ENCODE results near the gene PDE1A.
"Not testable (repeated sequence)": the region's sequence is repeated elsewhere in the genome, so short reads cannot be mapped to it uniquely, and the experiment has no call there.

The PDE1A gene

DNA sequence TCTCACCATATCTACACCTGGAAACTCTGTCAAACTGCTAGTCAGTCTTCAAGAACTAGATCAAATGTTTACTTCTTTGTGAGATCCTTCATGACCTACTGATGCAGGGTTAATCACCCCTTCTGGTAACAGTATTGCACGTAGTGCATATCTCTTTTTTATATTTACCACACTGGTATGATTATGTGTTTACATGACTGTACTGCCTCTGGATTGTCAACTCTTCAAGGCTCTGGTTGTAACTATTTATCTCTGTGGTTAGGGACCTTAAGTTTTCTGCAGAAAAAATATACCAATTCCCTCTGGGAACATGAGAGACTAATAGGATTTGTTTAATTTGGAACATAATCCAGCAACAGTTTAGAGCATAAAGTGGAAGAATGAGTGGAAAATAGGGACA is 135.5 kb downstream of the PDE1A start:
- no peaks in the 10 kb centered on the region for H3K36me3 ChIP-seq (ENCODE audit: low read depth)
- H3K9me3 ChIP-seq (ENCODE audit: severe bottlenecking), result no peaks in the 10 kb centered on the region
- no peaks in the 10 kb centered on the region for H3K4me1 ChIP-seq (ENCODE audit: insufficient read depth, poor library complexity, severe bottlenecking)
- H3K27ac ChIP-seq (ENCODE audit: poor library complexity, severe bottlenecking), result no peak overlapping the region
- ATAC-seq (ENCODE audit: low read depth) (no peak), DNase-seq (ENCODE audit: low spot score) (no peak)
- TF ChIP-seq, protein P1, sequence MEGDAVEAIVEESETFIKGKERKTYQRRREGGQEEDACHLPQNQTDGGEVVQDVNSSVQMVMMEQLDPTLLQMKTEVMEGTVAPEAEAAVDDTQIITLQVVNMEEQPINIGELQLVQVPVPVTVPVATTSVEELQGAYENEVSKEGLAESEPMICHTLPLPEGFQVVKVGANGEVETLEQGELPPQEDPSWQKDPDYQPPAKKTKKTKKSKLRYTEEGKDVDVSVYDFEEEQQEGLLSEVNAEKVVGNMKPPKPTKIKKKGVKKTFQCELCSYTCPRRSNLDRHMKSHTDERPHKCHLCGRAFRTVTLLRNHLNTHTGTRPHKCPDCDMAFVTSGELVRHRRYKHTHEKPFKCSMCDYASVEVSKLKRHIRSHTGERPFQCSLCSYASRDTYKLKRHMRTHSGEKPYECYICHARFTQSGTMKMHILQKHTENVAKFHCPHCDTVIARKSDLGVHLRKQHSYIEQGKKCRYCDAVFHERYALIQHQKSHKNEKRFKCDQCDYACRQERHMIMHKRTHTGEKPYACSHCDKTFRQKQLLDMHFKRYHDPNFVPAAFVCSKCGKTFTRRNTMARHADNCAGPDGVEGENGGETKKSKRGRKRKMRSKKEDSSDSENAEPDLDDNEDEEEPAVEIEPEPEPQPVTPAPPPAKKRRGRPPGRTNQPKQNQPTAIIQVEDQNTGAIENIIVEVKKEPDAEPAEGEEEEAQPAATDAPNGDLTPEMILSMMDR (IDR thresholded peaks at IDR 0.05; ENCODE audit: poor library complexity, severe bottlenecking), result no peak
- no peak overlapping the region for H3K4me3 ChIP-seq (ENCODE audit: severe bottlenecking)
- no peaks in the 10 kb centered on the region for H3K27me3 ChIP-seq (ENCODE audit: insufficient read depth, poor library complexity, severe bottlenecking)

DNA sequence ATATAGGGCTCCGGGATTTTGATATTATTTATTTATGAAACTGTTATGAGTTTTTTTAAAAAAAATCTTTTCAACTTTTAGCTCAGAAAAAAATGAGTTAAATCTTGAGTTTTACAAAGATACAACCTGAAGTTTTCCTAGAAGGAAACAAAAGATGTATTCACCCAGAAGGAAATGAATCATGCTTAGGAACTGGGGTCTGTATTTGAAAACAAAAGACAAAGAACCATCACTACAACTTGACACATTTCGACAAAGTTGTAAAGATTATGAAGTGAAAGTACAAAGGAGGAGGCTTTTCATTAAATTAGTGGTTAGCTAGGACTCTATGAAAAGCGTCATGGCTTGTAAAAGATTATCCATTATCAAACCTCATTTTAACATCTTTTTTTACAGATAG is 143.3 kb downstream of the PDE1A start:
- DNase-seq (ENCODE audit: low spot score) (no peak), ATAC-seq (ENCODE audit: low read depth) (no peak)
- TF ChIP-seq, protein P1 (IDR thresholded peaks at IDR 0.05; ENCODE audit: poor library complexity, severe bottlenecking), result no peak
- no peaks in the 10 kb centered on the region for H3K9me3 ChIP-seq (ENCODE audit: severe bottlenecking)
- no peaks in the 10 kb centered on the region for H3K4me1 ChIP-seq (ENCODE audit: insufficient read depth, poor library complexity, severe bottlenecking)
- H3K36me3 ChIP-seq (ENCODE audit: low read depth), result no peaks in the 10 kb centered on the region
- no peaks in the 10 kb centered on the region for H3K27me3 ChIP-seq (ENCODE audit: insufficient read depth, poor library complexity, severe bottlenecking)
- no peak overlapping the region for H3K27ac ChIP-seq (ENCODE audit: poor library complexity, severe bottlenecking)
- no peak overlapping the region for H3K4me3 ChIP-seq (ENCODE audit: severe bottlenecking)

DNA sequence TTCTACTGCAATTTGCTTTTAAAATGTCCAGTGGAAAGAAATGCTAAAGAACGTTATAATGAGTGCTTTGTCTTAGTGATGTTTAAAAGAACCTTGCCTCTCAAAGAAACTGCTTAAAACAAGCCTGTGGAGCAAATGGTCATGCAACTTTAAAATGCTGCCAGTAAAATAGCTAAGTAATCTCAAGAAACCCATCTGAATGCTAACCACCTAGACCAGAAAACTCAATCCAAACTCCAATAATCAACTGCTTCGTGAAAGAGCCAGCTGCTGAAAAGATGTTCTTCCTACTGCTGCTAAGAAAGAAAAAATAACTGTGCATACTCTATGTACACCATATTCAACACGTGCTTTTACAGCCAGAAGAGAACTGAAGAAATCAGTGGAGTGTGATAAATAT is 145.6 kb downstream of the PDE1A start:
- Histone ChIP-seq H3K36me3 (ENCODE audit: low read depth) (no peaks in the 10 kb centered on the region), H3K27me3 (ENCODE audit: insufficient read depth, poor library complexity, severe bottlenecking) (no peaks in the 10 kb centered on the region), H3K9me3 (ENCODE audit: severe bottlenecking) (no peaks in the 10 kb centered on the region), H3K27ac (ENCODE audit: poor library complexity, severe bottlenecking) (no peak overlapping the region), H3K4me1 (ENCODE audit: insufficient read depth, poor library complexity, severe bottlenecking) (no peaks in the 10 kb centered on the region), H3K4me3 (ENCODE audit: severe bottlenecking) (no peak overlapping the region)
- TF ChIP-seq, protein P1 (IDR thresholded peaks at IDR 0.05; ENCODE audit: poor library complexity, severe bottlenecking), result no peak
- ATAC-seq (ENCODE audit: low read depth), result no peak
- no peak for DNase-seq (ENCODE audit: low spot score)

DNA sequence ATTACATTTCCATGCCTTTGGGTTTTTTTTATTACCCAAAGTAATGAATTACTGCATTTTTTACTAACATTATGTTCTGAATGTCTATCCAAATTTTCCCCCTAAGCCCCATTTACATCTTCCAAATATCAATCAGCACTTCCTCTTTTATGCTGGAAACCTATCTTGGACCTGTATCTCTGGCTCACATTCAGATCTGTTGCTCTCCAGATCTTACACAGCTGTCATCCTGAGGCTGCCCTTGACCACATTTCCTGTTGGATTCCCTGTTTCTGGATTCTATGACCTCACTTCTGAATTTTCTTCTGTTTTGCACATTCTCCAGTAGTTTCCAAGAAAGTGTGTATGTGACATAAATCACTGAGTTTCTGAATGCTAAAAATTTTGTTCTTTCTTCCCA is 146.7 kb downstream of the PDE1A start:
- H3K4me3 ChIP-seq (ENCODE audit: severe bottlenecking), result no peak overlapping the region
- ATAC-seq (ENCODE audit: low read depth) (no peak), DNase-seq (ENCODE audit: low spot score) (no peak)
- TF ChIP-seq, protein P1 (IDR thresholded peaks at IDR 0.05; ENCODE audit: poor library complexity, severe bottlenecking), result no peak
- H3K4me1 ChIP-seq (ENCODE audit: insufficient read depth, poor library complexity, severe bottlenecking), result no peaks in the 10 kb centered on the region
- no peaks in the 10 kb centered on the region for H3K36me3 ChIP-seq (ENCODE audit: low read depth)
- H3K27me3 ChIP-seq (ENCODE audit: insufficient read depth, poor library complexity, severe bottlenecking), result no peaks in the 10 kb centered on the region
- H3K9me3 ChIP-seq (ENCODE audit: severe bottlenecking), result no peaks in the 10 kb centered on the region
- no peak overlapping the region for H3K27ac ChIP-seq (ENCODE audit: poor library complexity, severe bottlenecking)

DNA sequence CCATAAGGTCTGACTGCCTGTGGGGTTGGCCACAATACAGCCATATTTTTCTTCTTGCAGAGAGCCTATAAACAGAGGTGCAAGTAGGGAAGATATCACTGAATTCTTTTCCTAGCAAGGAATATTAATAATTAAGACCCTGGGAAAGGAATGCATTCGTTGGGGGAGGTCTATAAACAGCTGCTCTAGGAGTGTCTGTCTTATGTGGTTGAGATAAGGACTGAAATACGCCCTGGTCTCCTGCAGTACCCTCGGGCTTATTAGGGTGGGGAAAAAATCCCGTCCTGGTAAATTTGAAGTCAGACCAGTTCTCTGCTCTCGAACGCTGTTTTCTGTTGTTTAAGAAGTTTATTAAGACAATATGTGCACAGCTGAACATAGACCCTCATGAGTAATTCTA is 150.2 kb downstream of the PDE1A start:
- not testable (repeated sequence) for DNase-seq (ENCODE audit: low spot score); ATAC-seq (ENCODE audit: low read depth)

More for the DNA sequence above, 150.2 kb downstream of the PDE1A start:
- H3K27ac ChIP-seq (ENCODE audit: poor library complexity, severe bottlenecking); H3K4me1 ChIP-seq (ENCODE audit: insufficient read depth, poor library complexity, severe bottlenecking); H3K9me3 ChIP-seq (ENCODE audit: severe bottlenecking); H3K36me3 ChIP-seq (ENCODE audit: low read depth); H3K27me3 ChIP-seq (ENCODE audit: insufficient read depth, poor library complexity, severe bottlenecking); H3K4me3 ChIP-seq (ENCODE audit: severe bottlenecking): not testable (repeated sequence)
